Dedifferentiated amniotic fluid mesenchymal stem cell (primary cell): Measurements from ENCODE around the gene RAP1GAP.

Experiments used
- DNase-seq: peaks from one replicate; pipeline ENCODE4 v3.0.0-alpha.2; 2016; ENCODE audit errors: extremely low spot score

RAP1GAP gene

GRCh38 chr1:21625390-21626190 lies 43.6 kb downstream of the RAP1GAP start:
- no peak for DNase-seq

GRCh38 chr1:21624571-21625389 lies 44.4 kb downstream of the RAP1GAP start:
- no peak for DNase-seq

- DNase-seq, result no peak
These were observed 45.7 kb downstream of the RAP1GAP start for GRCh38 chr1:21623410-21623961.

GRCh38 chr1:21622466-21623315 lies 46.5 kb downstream of the RAP1GAP start:
- DNase-seq, result no peak

- no peak for DNase-seq
These were observed 47.3 kb downstream of the RAP1GAP start for GRCh38 chr1:21621761-21622436.

GRCh38 chr1:21621051-21621450 lies 48.1 kb downstream of the RAP1GAP start:
- DNase-seq, result no peak

- DNase-seq, result no peak
These were observed 48.7 kb downstream of the RAP1GAP start for GRCh38 chr1:21620496-21620895.

GRCh38 chr1:21620011-21620410 lies 49.1 kb downstream of the RAP1GAP start:
- no peak for DNase-seq

- DNase-seq, result no peak
These were observed 49.7 kb downstream of the RAP1GAP start for GRCh38 chr1:21619375-21619947.

GRCh38 chr1:21618561-21619374 lies 50.4 kb downstream of the RAP1GAP start:
- no peak for DNase-seq

GRCh38 chr1:21618059-21618458 lies 51.1 kb downstream of the RAP1GAP start:
- no peak for DNase-seq

GRCh38 chr1:21617126-21617738 lies 51.9 kb downstream of the RAP1GAP start:
- DNase-seq, result no peak

- no peak for DNase-seq
These were observed 52.8 kb downstream of the RAP1GAP start for GRCh38 chr1:21616372-21616771.

GRCh38 chr1:21614419-21615115 lies 54.6 kb downstream of the RAP1GAP start:
- DNase-seq, result no peak

GRCh38 chr1:21613072-21613867 lies 55.9 kb downstream of the RAP1GAP start:
- no peak for DNase-seq

- DNase-seq, result no peak
These were observed 57.1 kb downstream of the RAP1GAP start for GRCh38 chr1:21612057-21612456.

- DNase-seq, result no peak
These were observed 58.0 kb downstream of the RAP1GAP start for GRCh38 chr1:21610989-21611785.
